ENCODE data around the gene BLOC1S1.

The BLOC1S1 gene

DNA sequence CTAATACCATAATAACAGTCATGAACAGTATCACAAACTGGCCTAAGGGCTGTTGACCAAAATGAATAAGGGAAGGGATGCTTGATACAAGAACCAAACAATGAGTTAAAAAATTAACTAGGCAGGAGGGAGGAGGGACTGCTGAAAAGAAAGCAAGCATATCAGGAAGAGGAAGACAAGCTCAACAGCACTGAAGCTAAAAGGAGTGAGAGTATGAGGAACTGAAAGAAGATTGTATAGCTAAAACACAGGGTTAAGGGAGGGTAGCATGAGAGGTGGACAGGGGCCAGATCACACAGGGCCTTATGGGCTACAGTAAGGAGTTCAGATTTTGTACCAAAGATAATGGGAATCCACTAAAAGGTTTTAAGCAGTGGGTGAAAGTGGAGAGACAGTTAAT is 42.2 kb upstream of the BLOC1S1 start:
- Histone ChIP-seq H3K4ac (ENCODE audit: low read depth in 1 of 2, low read length in 2 of 2) (no peak overlapping the region), H2BK12ac (ENCODE audit: low read length in 2 of 2) (no peak overlapping the region), H3K4me2 (ENCODE audit: low read length, poor library complexity, severe bottlenecking) (no peak overlapping the region), H3K27me3 (ENCODE audit: control insufficient read depth in 1 of 2, insufficient read depth in 1 of 2, low read length in 2 of 2) (peaks cover 0 to 11% of the 10 kb centered on the region in 2 experiments), H3K79me1 (replicated peaks; ENCODE audit: low read length, poor library complexity, severe bottlenecking) (no peaks in the 10 kb centered on the region), H2BK120ac (ENCODE audit: low read depth, low read length) (no peak overlapping the region), H2AK5ac (ENCODE audit: low read length, severe bottlenecking) (no peak overlapping the region), H3K23ac (ENCODE audit: low read length in 2 of 2) (no peak overlapping the region), H3K4me3 (ENCODE audit: insufficient read depth in 1 of 2, low read depth in 1 of 2, low read length in 2 of 2) (no peak overlapping the region), H3K18ac (ENCODE audit: low read depth in 1 of 2, low read length in 2 of 2) (no peak overlapping the region), H3K4me1 (ENCODE audit: control insufficient read depth, insufficient read depth, low read depth, low read length) (no peaks in the 10 kb centered on the region), H3K9me3 (ENCODE audit: control insufficient read depth, low read length) (no peaks in the 10 kb centered on the region), H3K9ac (ENCODE audit: low read length) (no peak overlapping the region), H3K36me3 (ENCODE audit: control insufficient read depth in 1 of 2, insufficient read depth in 2 of 2, low read depth in 1 of 2, low read length in 2 of 2) (no peaks in the 10 kb centered on the region), H3K27ac (ENCODE audit: low read length, poor library complexity, severe bottlenecking) (no peak overlapping the region), H4K8ac (ENCODE audit: low read length) (no peak overlapping the region), H2BK15ac (ENCODE audit: low read depth, poor library complexity, severe bottlenecking) (no peak overlapping the region), H3K14ac (ENCODE audit: low read length in 2 of 2) (no peak overlapping the region), H2BK5ac (ENCODE audit: low read depth, low read length, poor library complexity, severe bottlenecking) (no peak overlapping the region), H4K91ac (ENCODE audit: low read length) (no peak overlapping the region), H2AFZ (ENCODE audit: low read depth, low read length) (no peak overlapping the region)
- no peak for DNase-seq

DNA sequence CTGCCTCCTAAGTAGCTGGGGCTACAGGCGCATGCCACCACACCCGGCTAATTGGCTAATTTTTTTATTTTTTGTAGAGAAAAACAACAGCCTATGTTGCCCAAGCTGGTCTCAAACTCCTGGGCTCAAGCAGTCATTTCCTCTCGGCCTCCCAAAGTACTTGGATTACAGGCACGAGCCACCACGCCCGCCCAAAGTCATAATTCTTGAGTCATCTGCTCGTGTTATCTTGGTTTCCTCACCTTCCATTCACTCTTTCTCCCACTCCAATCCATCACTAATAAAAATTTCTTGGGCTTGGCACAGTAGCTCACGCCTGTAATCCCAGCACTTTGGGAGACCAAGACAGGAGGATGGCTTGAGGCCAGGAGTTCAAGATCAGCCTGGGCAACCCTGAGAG is 40.2 kb upstream of the BLOC1S1 start:
- H3K23ac ChIP-seq (ENCODE audit: low read length in 2 of 2) = no peak overlapping the region
- no peak overlapping the region for H4K8ac ChIP-seq (ENCODE audit: low read length)
- H2BK120ac ChIP-seq (ENCODE audit: low read depth, low read length) = no peak overlapping the region
- DNase-seq = no peak
- no peak overlapping the region for H4K91ac ChIP-seq (ENCODE audit: low read length)
- peaks cover 0 to 11% of the 10 kb centered on the region in 2 experiments for H3K27me3 ChIP-seq (ENCODE audit: control insufficient read depth in 1 of 2, insufficient read depth in 1 of 2, low read length in 2 of 2)
- H3K9me3 ChIP-seq (ENCODE audit: control insufficient read depth, low read length) = no peaks in the 10 kb centered on the region
- H2BK12ac ChIP-seq (ENCODE audit: low read length in 2 of 2) = no peak overlapping the region
- no peak overlapping the region for H3K18ac ChIP-seq (ENCODE audit: low read depth in 1 of 2, low read length in 2 of 2)
- H3K27ac ChIP-seq (ENCODE audit: low read length, poor library complexity, severe bottlenecking) = no peak overlapping the region
- no peak overlapping the region for H3K4me2 ChIP-seq (ENCODE audit: low read length, poor library complexity, severe bottlenecking)
- no peak overlapping the region for H3K4ac ChIP-seq (ENCODE audit: low read depth in 1 of 2, low read length in 2 of 2)
- H2BK5ac ChIP-seq (ENCODE audit: low read depth, low read length, poor library complexity, severe bottlenecking) = no peak overlapping the region
- no peak overlapping the region for H3K14ac ChIP-seq (ENCODE audit: low read length in 2 of 2)
- H3K4me3 ChIP-seq (ENCODE audit: insufficient read depth in 1 of 2, low read depth in 1 of 2, low read length in 2 of 2) = no peak overlapping the region
- no peak overlapping the region for H2AK5ac ChIP-seq (ENCODE audit: low read length, severe bottlenecking)
- no peaks in the 10 kb centered on the region for H3K36me3 ChIP-seq (ENCODE audit: control insufficient read depth in 1 of 2, insufficient read depth in 2 of 2, low read depth in 1 of 2, low read length in 2 of 2)
- H3K9ac ChIP-seq (ENCODE audit: low read length) = no peak overlapping the region
- H2BK15ac ChIP-seq (ENCODE audit: low read depth, poor library complexity, severe bottlenecking) = no peak overlapping the region
- WGBS = 74% methylated on average over 8 of the region's 8 CpGs
- H3K79me1 ChIP-seq (replicated peaks; ENCODE audit: low read length, poor library complexity, severe bottlenecking) = no peaks in the 10 kb centered on the region
- H3K4me1 ChIP-seq (ENCODE audit: control insufficient read depth, insufficient read depth, low read depth, low read length) = no peaks in the 10 kb centered on the region
- H2AFZ ChIP-seq (ENCODE audit: low read depth, low read length) = no peak overlapping the region

DNA sequence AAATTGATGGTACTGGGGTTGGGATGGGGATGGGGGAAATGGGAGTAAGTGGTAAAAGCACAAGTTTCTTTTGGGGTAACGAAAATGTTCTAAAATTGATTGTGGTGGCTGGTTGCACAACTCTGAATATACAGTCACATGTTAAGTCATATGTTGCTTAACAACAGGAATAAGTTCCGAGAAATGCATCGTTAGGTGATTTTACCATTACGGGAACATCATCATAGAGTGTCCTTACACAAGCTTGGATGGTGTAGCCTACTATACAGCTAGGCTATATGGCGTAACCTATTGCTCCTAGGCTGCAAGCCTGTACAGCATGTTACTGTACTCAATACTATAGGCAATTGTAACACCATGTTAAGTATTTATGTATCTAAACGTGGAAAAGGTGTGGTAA is 39.1 kb upstream of the BLOC1S1 start:
- Histone ChIP-seq H3K23ac (ENCODE audit: low read length in 2 of 2) (no peak overlapping the region), H2AK5ac (ENCODE audit: low read length, severe bottlenecking) (no peak overlapping the region), H3K27ac (ENCODE audit: low read length, poor library complexity, severe bottlenecking) (no peak overlapping the region), H2AFZ (ENCODE audit: low read depth, low read length) (no peak overlapping the region), H3K36me3 (ENCODE audit: control insufficient read depth in 1 of 2, insufficient read depth in 2 of 2, low read depth in 1 of 2, low read length in 2 of 2) (no peaks in the 10 kb centered on the region), H2BK5ac (ENCODE audit: low read depth, low read length, poor library complexity, severe bottlenecking) (no peak overlapping the region), H3K4me2 (ENCODE audit: low read length, poor library complexity, severe bottlenecking) (no peak overlapping the region), H4K8ac (ENCODE audit: low read length) (no peak overlapping the region), H3K4me1 (ENCODE audit: control insufficient read depth, insufficient read depth, low read depth, low read length) (peaks cover 5% of the 10 kb centered on the region), H3K4ac (ENCODE audit: low read depth in 1 of 2, low read length in 2 of 2) (no peak overlapping the region), H3K14ac (ENCODE audit: low read length in 2 of 2) (no peak overlapping the region), H3K4me3 (ENCODE audit: insufficient read depth in 1 of 2, low read depth in 1 of 2, low read length in 2 of 2) (no peak overlapping the region), H2BK15ac (ENCODE audit: low read depth, poor library complexity, severe bottlenecking) (no peak overlapping the region), H3K27me3 (ENCODE audit: control insufficient read depth in 1 of 2, insufficient read depth in 1 of 2, low read length in 2 of 2) (peaks cover 0 to 19% of the 10 kb centered on the region in 2 experiments), H3K9ac (ENCODE audit: low read length) (no peak overlapping the region), H2BK12ac (ENCODE audit: low read length in 2 of 2) (no peak overlapping the region), H2BK120ac (ENCODE audit: low read depth, low read length) (no peak overlapping the region), H3K18ac (ENCODE audit: low read depth in 1 of 2, low read length in 2 of 2) (no peak overlapping the region), H3K9me3 (ENCODE audit: control insufficient read depth, low read length) (no peaks in the 10 kb centered on the region), H3K79me1 (replicated peaks; ENCODE audit: low read length, poor library complexity, severe bottlenecking) (no peaks in the 10 kb centered on the region), H4K91ac (ENCODE audit: low read length) (no peak overlapping the region)
- DNase-seq = no peak
- 94% methylated on average over 4 of the region's 6 CpGs for WGBS

DNA sequence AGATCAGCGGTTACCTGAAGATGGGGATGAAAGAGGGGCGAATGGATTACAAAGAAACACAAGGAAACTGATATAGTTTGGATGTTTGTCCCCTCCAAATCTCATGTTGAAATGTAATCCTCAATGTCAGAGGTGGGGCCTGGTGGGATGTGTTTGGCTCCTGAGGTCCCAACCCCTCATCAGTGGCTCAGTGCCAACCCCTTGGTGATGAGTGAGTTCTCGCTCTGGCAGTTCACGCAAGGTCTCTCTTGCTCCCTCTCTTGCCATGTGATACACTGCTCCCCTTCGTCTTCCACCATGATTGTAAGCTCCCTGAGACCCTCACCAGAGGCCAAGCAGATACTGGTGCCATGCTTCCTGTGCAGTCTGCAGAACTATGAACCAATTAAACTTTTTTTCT is 36.2 kb upstream of the BLOC1S1 start:
- H3K9ac ChIP-seq (ENCODE audit: low read length) = no peak overlapping the region
- no peak overlapping the region for H2AFZ ChIP-seq (ENCODE audit: low read depth, low read length)
- no peak overlapping the region for H4K91ac ChIP-seq (ENCODE audit: low read length)
- H2BK12ac ChIP-seq (ENCODE audit: low read length in 2 of 2) = no peak overlapping the region
- no peak overlapping the region for H4K8ac ChIP-seq (ENCODE audit: low read length)
- no peak for DNase-seq
- no peak overlapping the region for H3K27ac ChIP-seq (ENCODE audit: low read length, poor library complexity, severe bottlenecking)
- H3K79me1 ChIP-seq (replicated peaks; ENCODE audit: low read length, poor library complexity, severe bottlenecking) = no peaks in the 10 kb centered on the region
- H2AK5ac ChIP-seq (ENCODE audit: low read length, severe bottlenecking) = no peak overlapping the region
- H2BK5ac ChIP-seq (ENCODE audit: low read depth, low read length, poor library complexity, severe bottlenecking) = no peak overlapping the region
- 85% methylated on average over 5 of the region's 5 CpGs for WGBS
- no peaks in the 10 kb centered on the region for H3K36me3 ChIP-seq (ENCODE audit: control insufficient read depth in 1 of 2, insufficient read depth in 2 of 2, low read depth in 1 of 2, low read length in 2 of 2)
- H3K23ac ChIP-seq (ENCODE audit: low read length in 2 of 2) = no peak overlapping the region
- peaks cover 9% of the 10 kb centered on the region for H3K4me1 ChIP-seq (ENCODE audit: control insufficient read depth, insufficient read depth, low read depth, low read length)
- no peak overlapping the region for H3K4me3 ChIP-seq (ENCODE audit: insufficient read depth in 1 of 2, low read depth in 1 of 2, low read length in 2 of 2)
- H2BK15ac ChIP-seq (ENCODE audit: low read depth, poor library complexity, severe bottlenecking) = no peak overlapping the region
- H2BK120ac ChIP-seq (ENCODE audit: low read depth, low read length) = no peak overlapping the region
- H3K4me2 ChIP-seq (ENCODE audit: low read length, poor library complexity, severe bottlenecking) = no peak overlapping the region
- H3K4ac ChIP-seq (ENCODE audit: low read depth in 1 of 2, low read length in 2 of 2) = no peak overlapping the region
- H3K9me3 ChIP-seq (ENCODE audit: control insufficient read depth, low read length) = no peaks in the 10 kb centered on the region
- peaks cover 0 to 22% of the 10 kb centered on the region in 2 experiments for H3K27me3 ChIP-seq (ENCODE audit: control insufficient read depth in 1 of 2, insufficient read depth in 1 of 2, low read length in 2 of 2)
- no peak overlapping the region for H3K14ac ChIP-seq (ENCODE audit: low read length in 2 of 2)
- no peak overlapping the region for H3K18ac ChIP-seq (ENCODE audit: low read depth in 1 of 2, low read length in 2 of 2)

Data from mesenchymal stem cell (in vitro differentiated cells and primary cell).